DND-41 (cell line): Measurements from ENCODE around the gene SRPK2.

Source experiments
- ATAC-seq: fragments of 200-7000 bp; cut with Tn5 transposase; 3 replicates; pipeline ENCODE4 v1.9.1; 2021; ENCODE audit warnings: low read depth; ENCODE audit not compliant: insufficient read depth
- DNase-seq: peaks from one replicate; pipeline ENCODE4 v3.0.0-alpha.2; 2020
- H2AFZ ChIP-seq: 2 replicates; pipeline ENCODE4 v1.6.0; 2012; ENCODE audit warnings: low read depth, low read length
- H3K27ac ChIP-seq: 2 replicates; pipeline ENCODE4 v1.5.1; 2012; ENCODE audit warnings: low read length, inconsistent platforms
- H3K27me3 ChIP-seq: fragments of 200-600 bp; sonication (generic); 2 replicates; pipeline ENCODE4 v1.6.0; 2012; ENCODE audit warnings: low read length, mild to moderate bottlenecking, inconsistent platforms; ENCODE audit not compliant: insufficient read depth, poor library complexity
- H3K36me3 ChIP-seq: 2 replicates; pipeline ENCODE4 v1.5.1; 2012; ENCODE audit warnings: low read length, inconsistent platforms; ENCODE audit not compliant: insufficient read depth
- H3K4me1 ChIP-seq: 2 replicates; pipeline ENCODE4 v1.5.1; 2012; ENCODE audit warnings: mild to moderate bottlenecking, low read length; ENCODE audit not compliant: insufficient read depth
- H3K4me2 ChIP-seq: 2 replicates; pipeline ENCODE4 v1.6.0; 2012; ENCODE audit warnings: mild to moderate bottlenecking, moderate library complexity, low read length, inconsistent platforms; ENCODE audit not compliant: insufficient read depth
- H3K4me3 ChIP-seq, 2 experiments: fragments of 200-600 bp in 1 of 2; shearing (Covaris generic) in 1 of 2; 2 replicates each; pipeline ENCODE4 v1.5.1; 2012 to 2016; ENCODE audit warnings: inconsistent platforms in 2 of 2, low read length in 2 of 2, mild to moderate bottlenecking in 2 of 2, low read depth in 1 of 2, moderate library complexity in 1 of 2
- H3K79me2 ChIP-seq: 2 replicates; pipeline ENCODE4 v1.6.0; 2012; ENCODE audit warnings: low read length, inconsistent platforms; ENCODE audit not compliant: insufficient read depth
- H3K9ac ChIP-seq: 2 replicates; pipeline ENCODE4 v1.6.0; 2012; ENCODE audit warnings: low read depth, mild to moderate bottlenecking, inconsistent platforms, low read length, moderate library complexity
- H3K9me3 ChIP-seq: 2 replicates; pipeline ENCODE4 v1.5.1; 2012; ENCODE audit warnings: low read length, moderate library complexity, mild to moderate bottlenecking, inconsistent platforms; ENCODE audit not compliant: insufficient read depth, severe bottlenecking
- H4K20me1 ChIP-seq: 2 replicates; pipeline ENCODE4 v1.6.0; 2012; ENCODE audit warnings: low read length; ENCODE audit not compliant: insufficient read depth
- EZH2 ChIP-seq: IDR thresholded peaks from 3 replicates; pipeline ENCODE4 v1.6.1; 2012; ENCODE audit warnings: borderline replicate concordance, low read depth, mild to moderate bottlenecking, moderate library complexity, low read length, inconsistent platforms; ENCODE audit not compliant: severe bottlenecking
- TF ChIP-seq, protein P1 (sequence below): IDR thresholded peaks from 2 replicates; pipeline ENCODE4 v1.5.1; 2012; ENCODE audit warnings: borderline replicate concordance, low read length, moderate library complexity, mild to moderate bottlenecking; ENCODE audit not compliant: poor library complexity, severe bottlenecking; ENCODE audit errors: extremely low read depth

The SRPK2 gene

DNA sequence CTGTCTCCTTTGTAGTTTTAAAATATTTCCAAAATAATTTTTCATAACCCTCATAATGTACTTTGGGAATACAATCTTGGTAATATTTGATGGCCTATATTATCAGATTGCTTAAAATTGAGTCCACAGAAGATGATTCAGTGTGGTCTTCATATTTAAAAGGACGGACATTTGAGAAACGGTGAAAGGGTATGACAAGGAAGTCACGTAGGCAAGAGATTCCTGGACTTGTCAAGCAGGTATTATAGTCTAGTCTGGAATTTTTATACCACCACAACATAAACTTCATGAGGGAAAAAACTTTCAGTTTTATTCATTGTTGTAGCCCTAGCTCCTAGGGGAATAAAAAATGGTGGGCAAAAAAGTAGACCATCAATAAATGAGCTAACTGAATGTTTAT lies 292.4 kb downstream of the SRPK2 start:
- no peak overlapping the region for H3K4me2 ChIP-seq
- no peak for DNase-seq
- no peak for ATAC-seq
- H3K27me3 ChIP-seq: no peaks in the 10 kb centered on the region
- peaks cover 83% of the 10 kb centered on the region for H3K36me3 ChIP-seq
- H3K4me1 ChIP-seq: no peaks in the 10 kb centered on the region
- no peak overlapping the region for H3K9ac ChIP-seq
- no peaks in the 10 kb centered on the region for H3K9me3 ChIP-seq
- 0 out of 2 replicates have a peak, but pooled peaks cover 2% of the 10 kb centered on the region for H4K20me1 ChIP-seq
- no peak overlapping the region for H2AFZ ChIP-seq
- no peak overlapping the region for H3K4me3 ChIP-seq
- H3K27ac ChIP-seq: no peak overlapping the region
- peaks cover 17% of the 10 kb centered on the region for H3K79me2 ChIP-seq
- TF ChIP-seq, protein P1, sequence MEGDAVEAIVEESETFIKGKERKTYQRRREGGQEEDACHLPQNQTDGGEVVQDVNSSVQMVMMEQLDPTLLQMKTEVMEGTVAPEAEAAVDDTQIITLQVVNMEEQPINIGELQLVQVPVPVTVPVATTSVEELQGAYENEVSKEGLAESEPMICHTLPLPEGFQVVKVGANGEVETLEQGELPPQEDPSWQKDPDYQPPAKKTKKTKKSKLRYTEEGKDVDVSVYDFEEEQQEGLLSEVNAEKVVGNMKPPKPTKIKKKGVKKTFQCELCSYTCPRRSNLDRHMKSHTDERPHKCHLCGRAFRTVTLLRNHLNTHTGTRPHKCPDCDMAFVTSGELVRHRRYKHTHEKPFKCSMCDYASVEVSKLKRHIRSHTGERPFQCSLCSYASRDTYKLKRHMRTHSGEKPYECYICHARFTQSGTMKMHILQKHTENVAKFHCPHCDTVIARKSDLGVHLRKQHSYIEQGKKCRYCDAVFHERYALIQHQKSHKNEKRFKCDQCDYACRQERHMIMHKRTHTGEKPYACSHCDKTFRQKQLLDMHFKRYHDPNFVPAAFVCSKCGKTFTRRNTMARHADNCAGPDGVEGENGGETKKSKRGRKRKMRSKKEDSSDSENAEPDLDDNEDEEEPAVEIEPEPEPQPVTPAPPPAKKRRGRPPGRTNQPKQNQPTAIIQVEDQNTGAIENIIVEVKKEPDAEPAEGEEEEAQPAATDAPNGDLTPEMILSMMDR: no peak
- no peak for TF ChIP-seq EZH2

- Histone ChIP-seq H3K4me1 (no peaks in the 10 kb centered on the region), H3K27me3 (no peaks in the 10 kb centered on the region), H3K27ac (no peak overlapping the region), H3K36me3 (peaks cover 80% of the 10 kb centered on the region), H3K9me3 (no peaks in the 10 kb centered on the region), H4K20me1 (0 out of 2 replicates have a peak, but pooled peaks cover 2% of the 10 kb centered on the region), H3K4me3 (no peak overlapping the region), H2AFZ (no peak overlapping the region), H3K9ac (no peak overlapping the region), H3K4me2 (no peak overlapping the region), H3K79me2 (peaks cover 6% of the 10 kb centered on the region)
- ATAC-seq (no peak), DNase-seq (no peak)
- no peak for TF ChIP-seq EZH2
- TF ChIP-seq, protein P1: no peak
Measured at GRCh38 chr7:105094966-105095365, 293.8 kb downstream of the SRPK2 start.

- no peak for DNase-seq
- H3K27ac ChIP-seq: no peak overlapping the region
- H3K27me3 ChIP-seq: no peaks in the 10 kb centered on the region
- H3K4me2 ChIP-seq: no peak overlapping the region
- ATAC-seq: 0 out of 3 replicates have a peak, but pooled peaks have one; percentile 11
- peaks cover 87% of the 10 kb centered on the region for H3K36me3 ChIP-seq
- H3K4me1 ChIP-seq: no peaks in the 10 kb centered on the region
- H3K4me3 ChIP-seq: no peak overlapping the region
- no peaks in the 10 kb centered on the region for H3K9me3 ChIP-seq
- H2AFZ ChIP-seq: no peak overlapping the region
- H3K9ac ChIP-seq: no peak overlapping the region
- no peaks in the 10 kb centered on the region for H4K20me1 ChIP-seq
- H3K79me2 ChIP-seq: peaks cover 23% of the 10 kb centered on the region
- TF ChIP-seq, protein P1: no peak
- no peak for TF ChIP-seq EZH2
Measured at GRCh38 chr7:105088456-105088855, 300.3 kb downstream of the SRPK2 start.

DNA sequence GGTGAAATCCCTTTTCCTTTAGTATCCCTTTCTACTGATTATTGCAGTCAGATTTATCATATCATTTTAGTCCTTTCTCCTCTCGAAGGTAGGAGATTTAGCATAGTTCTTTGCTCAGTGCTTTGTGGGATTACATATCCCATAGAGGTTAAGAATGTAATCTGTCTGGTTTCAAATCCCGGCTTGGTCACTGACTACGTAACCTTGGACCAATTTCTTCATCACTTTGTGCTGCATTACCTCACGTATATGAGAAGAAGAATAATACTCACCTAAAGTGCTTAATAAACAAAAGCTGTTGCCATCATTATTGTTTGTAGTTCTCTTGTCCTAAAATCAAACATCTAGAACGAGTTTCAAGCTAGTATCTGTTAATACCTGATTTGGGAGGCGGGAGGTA lies 300.7 kb downstream of the SRPK2 start:
- no peak for DNase-seq
- Histone ChIP-seq H3K79me2 (peaks cover 27% of the 10 kb centered on the region), H3K27me3 (no peaks in the 10 kb centered on the region), H3K4me2 (no peak overlapping the region), H3K9ac (no peak overlapping the region), H2AFZ (no peak overlapping the region), H3K4me1 (no peaks in the 10 kb centered on the region), H3K4me3 (no peak overlapping the region), H3K36me3 (peaks cover 87% of the 10 kb centered on the region), H3K27ac (no peak overlapping the region), H3K9me3 (no peaks in the 10 kb centered on the region), H4K20me1 (no peaks in the 10 kb centered on the region)
- TF ChIP-seq, protein P1: no peak
- no peak for TF ChIP-seq EZH2
- ATAC-seq: no peak
